DOHH2 (cell line): ENCODE results near the gene FALEC.

Source experiments
- H3F3A ChIP-seq: fragments of 200-600 bp; sonication (generic), shearing (Covaris generic); 2 replicates; pipeline ENCODE4 v1.6.0; 2016; ENCODE audit warnings: antibody characterized with exemption, mild to moderate bottlenecking; ENCODE audit not compliant: control insufficient read depth, insufficient read depth
- H3K27ac ChIP-seq: fragments of 200-600 bp; sonication (generic); 2 replicates; pipeline ENCODE4 v1.5.1; 2014; ENCODE audit warnings: low read depth, mild to moderate bottlenecking, low read length, moderate library complexity
- H3K27me3 ChIP-seq: fragments of 200-600 bp; sonication (generic); 2 replicates; pipeline ENCODE4 v1.6.1; 2014; ENCODE audit warnings: mild to moderate bottlenecking, low read length, mixed read lengths; ENCODE audit not compliant: control insufficient read depth
- H3K36me3 ChIP-seq: fragments of 200-600 bp; sonication (generic); 2 replicates; pipeline ENCODE4 v1.6.1; 2014; ENCODE audit warnings: mild to moderate bottlenecking, low read length, moderate library complexity, mixed read lengths; ENCODE audit not compliant: control insufficient read depth
- H3K4me1 ChIP-seq: fragments of 200-600 bp; sonication (generic); 2 replicates; pipeline ENCODE4 v1.6.1; 2014; ENCODE audit warnings: mild to moderate bottlenecking, low read length, mixed read lengths; ENCODE audit not compliant: control insufficient read depth
- H3K4me2 ChIP-seq: fragments of 200-600 bp; sonication (generic); 2 replicates; pipeline ENCODE4 v1.6.0; 2014; ENCODE audit warnings: mild to moderate bottlenecking, low read length, moderate library complexity
- H3K4me3 ChIP-seq: fragments of 200-600 bp; sonication (generic); 2 replicates; pipeline ENCODE4 v1.5.1; 2014; ENCODE audit warnings: mild to moderate bottlenecking, low read length, mixed read lengths
- H3K79me2 ChIP-seq: fragments of 200-600 bp; sonication (generic); 2 replicates; pipeline ENCODE4 v1.6.1; 2014; ENCODE audit warnings: mild to moderate bottlenecking, low read length, mixed read lengths; ENCODE audit not compliant: control insufficient read depth
- H3K9me2 ChIP-seq: fragments of 200-600 bp; sonication (generic); replicated peaks from 2 replicates; pipeline ENCODE4 v1.6.1; 2014; ENCODE audit warnings: mild to moderate bottlenecking, low read length, mixed read lengths; ENCODE audit not compliant: control insufficient read depth
- H3K9me3 ChIP-seq: fragments of 200-600 bp; sonication (generic); 2 replicates; pipeline ENCODE4 v1.6.1; 2014; ENCODE audit warnings: antibody characterized with exemption, low read length, mixed read lengths; ENCODE audit not compliant: control insufficient read depth, insufficient read depth
- H4K20me1 ChIP-seq: fragments of 200-600 bp; sonication (generic); 2 replicates; pipeline ENCODE4 v1.6.0; 2014; ENCODE audit warnings: low read depth, mild to moderate bottlenecking, antibody characterized with exemption, low read length, moderate library complexity; ENCODE audit not compliant: control insufficient read depth, insufficient read depth
- CTCF ChIP-seq: fragments of 200-600 bp; sonication (generic); IDR thresholded peaks from one replicate; pipeline ENCODE4 v1.5.1; 2014; ENCODE audit warnings: antibody characterized with exemption, mild to moderate bottlenecking, low read depth, low read length; ENCODE audit not compliant: poor library complexity, severe bottlenecking
- EZH2phosphoT487 ChIP-seq: fragments of 200-600 bp; sonication (generic); IDR thresholded peaks from 2 replicates; pipeline ENCODE4 v1.6.1; 2017; ENCODE audit warnings: borderline replicate concordance, mild to moderate bottlenecking, antibody characterized with exemption, low read length, moderate library complexity, mixed read lengths

The FALEC gene

GRCh38 chr1:150486966-150487762 lies 28.4 kb upstream of the FALEC start, which contains the start of gene TARS2:
Gene TARS2, plus strand, starts transcription at chr1:150487419. Its CDS starts 32 bp downstream, at chr1:150487451.
- Histone ChIP-seq H3K27ac (peak within 1 kb of the TSS; percentile 43), H3K36me3 (peaks cover 29% of the 10 kb centered on the region), H3K9me2 (no peaks in the 10 kb centered on the region), H3K79me2 (peaks cover 18% of the 10 kb centered on the region), H3K9me3 (no peaks in the 10 kb centered on the region), H4K20me1 (no peaks in the 10 kb centered on the region), H3K4me2 (peak within 1 kb of the TSS; percentile 92), H3K4me1 (peaks cover 9% of the 10 kb centered on the region; the same call in 1 of the 2 replicates), H3K4me3 (peak within 1 kb of the TSS; percentile 89), H3K27me3 (no peaks in the 10 kb centered on the region), H3F3A (no peaks in the 10 kb centered on the region)
- TF ChIP-seq EZH2phosphoT487 (no peak), CTCF (no peak)

GRCh38 chr1:150487763-150488115 lies 27.8 kb upstream of the FALEC start:
- Histone ChIP-seq H3K36me3 (peaks cover 32% of the 10 kb centered on the region), H3K4me2 (peak overlapping the region; percentile 92), H3K27me3 (no peaks in the 10 kb centered on the region), H3F3A (no peaks in the 10 kb centered on the region), H3K27ac (peak overlapping the region; percentile 41), H3K9me3 (no peaks in the 10 kb centered on the region), H3K4me1 (peaks cover 9% of the 10 kb centered on the region; the same call in 1 of the 2 replicates), H3K79me2 (peaks cover 18% of the 10 kb centered on the region), H3K9me2 (no peaks in the 10 kb centered on the region), H3K4me3 (peak overlapping the region; percentile 89), H4K20me1 (no peaks in the 10 kb centered on the region)
- TF ChIP-seq EZH2phosphoT487 (no peak), CTCF (no peak)

- H3K9me3 ChIP-seq = no peaks in the 10 kb centered on the region
- H3K4me2 ChIP-seq = no peak overlapping the region
- no peak overlapping the region for H3K4me3 ChIP-seq
- peaks cover 8% of the 10 kb centered on the region for H3K79me2 ChIP-seq
- peaks cover 63% of the 10 kb centered on the region for H3K36me3 ChIP-seq
- no peaks in the 10 kb centered on the region for H3K9me2 ChIP-seq
- TF ChIP-seq CTCF (no peak), EZH2phosphoT487 (no peak)
- H3K27me3 ChIP-seq = no peaks in the 10 kb centered on the region
- peaks cover 5% of the 10 kb centered on the region; the same call in 1 of the 2 replicates for H3K4me1 ChIP-seq
- H4K20me1 ChIP-seq = no peaks in the 10 kb centered on the region
- H3F3A ChIP-seq = no peaks in the 10 kb centered on the region
- no peak overlapping the region for H3K27ac ChIP-seq
Measured at GRCh38 chr1:150493175-150493574, 22.4 kb upstream of the FALEC start.
